ENCODE measurements around the gene WDR1. TPM values are rescaled to one million over a fixed set of nuclear protein-coding genes. Genes with fewer than 3 reads are reported as not detected.

Gene WDR1
- total RNA-seq, 4 donors from 2014 or later, result 122 to 238 (median 213) TPM

GRCh38 chr4:10111067-10111801 is 5.4 kb downstream of the WDR1 start:
- peaks cover 55 to 77% of the 10 kb centered on the region in 2 donors for H3K4me1 ChIP-seq
- no peak for DNase-seq
- peak overlapping the region in 1 of 3 donors; percentile 26 for H3K27ac ChIP-seq
- TF ChIP-seq POLR2A (IDR thresholded peaks at IDR 0.05) (no peak), CTCF (IDR thresholded peaks at IDR 0.05) (no peak)
- H3K9me3 ChIP-seq, result no peaks in the 10 kb centered on the region
- H3K27me3 ChIP-seq, result no peaks in the 10 kb centered on the region
- no peak overlapping the region for H3K4me3 ChIP-seq (replicated peaks in 1 of 3)
- peaks cover 27 to 37% of the 10 kb centered on the region in 2 donors for H3K36me3 ChIP-seq
- WGBS, 2 donors, result 89 to 95% methylated on average over 5 to 13 of the region's 13 CpGs
- intact Hi-C loops (cut with DNase I), result loop anchor here (10.0 kb wide), 1 partner anchor 96 kb away; no protein-coding TSS in a partner anchor

GRCh38 chr4:10109995-10110670 is 6.5 kb downstream of the WDR1 start:
- intact Hi-C loops (cut with DNase I), result loop anchor here (10.0 kb wide), 1 partner anchor 95 kb away; no protein-coding TSS in a partner anchor
- Histone ChIP-seq H3K4me3 (replicated peaks in 1 of 3) (no peak overlapping the region), H3K27me3 (no peaks in the 10 kb centered on the region), H3K36me3 (peaks cover 27 to 33% of the 10 kb centered on the region in 2 donors), H3K9me3 (no peaks in the 10 kb centered on the region), H3K27ac (peak overlapping the region in 1 of 3 donors; percentile 75), H3K4me1 (peaks cover 49 to 80% of the 10 kb centered on the region in 2 donors)
- no peak for DNase-seq
- no peak for TF ChIP-seq POLR2A (IDR thresholded peaks at IDR 0.05)
- TF ChIP-seq CTCF (IDR thresholded peaks at IDR 0.05), result no peak
- WGBS, 2 donors, result 93 to 94% methylated on average over 11 of the region's 11 CpGs

- peak overlapping the region; percentile 16 to 75 (median 63) for H3K27ac ChIP-seq
- H3K36me3 ChIP-seq, result peaks cover 27 to 28% of the 10 kb centered on the region in 2 donors
- WGBS, 2 donors, result 68 to 80% methylated on average over 14 to 17 of the region's 17 CpGs
- peaks cover 44 to 81% of the 10 kb centered on the region in 2 donors for H3K4me1 ChIP-seq
- no peaks in the 10 kb centered on the region for H3K27me3 ChIP-seq
- H3K9me3 ChIP-seq, result no peaks in the 10 kb centered on the region
- peak in 1 of 2 donors; percentile 62 for DNase-seq
- no peak overlapping the region for H3K4me3 ChIP-seq (replicated peaks in 1 of 3)
- intact Hi-C loops (cut with DNase I), result no loop called here
- no peak for TF ChIP-seq CTCF (IDR thresholded peaks at IDR 0.05)
- TF ChIP-seq POLR2A (IDR thresholded peaks at IDR 0.05), result no peak
Measured at GRCh38 chr4:10108818-10109783, 7.5 kb downstream of the WDR1 start.

- no peak overlapping the region for H3K4me3 ChIP-seq (replicated peaks in 1 of 3)
- intact Hi-C loops (cut with DNase I), result no loop called here
- H3K9me3 ChIP-seq, result no peaks in the 10 kb centered on the region
- H3K36me3 ChIP-seq, result peaks cover 23 to 24% of the 10 kb centered on the region in 2 donors
- TF ChIP-seq CTCF (IDR thresholded peaks at IDR 0.05) (no peak), POLR2A (IDR thresholded peaks at IDR 0.05) (no peak)
- 81 to 94% methylated on average over 5 to 6 of the region's 6 CpGs for WGBS, 2 donors
- no peaks in the 10 kb centered on the region for H3K27me3 ChIP-seq
- peak overlapping the region in 2 of 3 donors; percentile 63 to 75 for H3K27ac ChIP-seq
- peaks cover 50 to 81% of the 10 kb centered on the region in 2 donors for H3K4me1 ChIP-seq
- no peak for DNase-seq
Measured at GRCh38 chr4:10108391-10108790, 8.2 kb downstream of the WDR1 start.

Data from thyroid gland (tissue), 4 donors.